ENCODE data around the gene LILRA6. TPM values are rescaled to one million over a fixed set of nuclear protein-coding genes. Genes with fewer than 3 reads are reported as not detected.
A peak's percentile ranks its signal among the peaks of the same experiment; 100 is the strongest.

Gene LILRA6
- total RNA-seq, 1 donor from 2014 or later: not detected

GRCh38 chr19:54203151-54203611, 39.4 kb downstream of the LILRA6 start:
- H3K4me1 Mint-ChIP-seq (ENCODE audit: low read depth): peaks cover 67% of the 10 kb centered on the region
- TF ChIP-seq CTCF (IDR thresholded peaks at IDR 0.05): no peak
- H3K9me3 Mint-ChIP-seq (ENCODE audit: low read depth): no peaks in the 10 kb centered on the region
- peak overlapping the region; percentile 68 for H3K27ac Mint-ChIP-seq (ENCODE audit: unreplicated experiment)
- no peaks in the 10 kb centered on the region for H3K27me3 Mint-ChIP-seq (ENCODE audit: low read depth)
- H3K36me3 Mint-ChIP-seq (ENCODE audit: low read depth): peaks cover 28% of the 10 kb centered on the region
- no peak for DNase-seq (ENCODE audit: low spot score)
- H3K4me3 Mint-ChIP-seq (ENCODE audit: unreplicated experiment): peak overlapping the region; percentile 94

GRCh38 chr19:54201980-54202379, 40.6 kb downstream of the LILRA6 start:
- H3K4me3 Mint-ChIP-seq (ENCODE audit: unreplicated experiment): peak overlapping the region; percentile 94
- DNase-seq (ENCODE audit: low spot score): no peak
- no peak for TF ChIP-seq CTCF (IDR thresholded peaks at IDR 0.05)
- H3K9me3 Mint-ChIP-seq (ENCODE audit: low read depth): no peaks in the 10 kb centered on the region
- no peak overlapping the region for H3K27ac Mint-ChIP-seq (ENCODE audit: unreplicated experiment)
- H3K4me1 Mint-ChIP-seq (ENCODE audit: low read depth): peaks cover 55% of the 10 kb centered on the region
- peaks cover 19% of the 10 kb centered on the region for H3K36me3 Mint-ChIP-seq (ENCODE audit: low read depth)
- no peaks in the 10 kb centered on the region for H3K27me3 Mint-ChIP-seq (ENCODE audit: low read depth)

GRCh38 chr19:54201172-54201701, 41.4 kb downstream of the LILRA6 start:
- no peak for TF ChIP-seq CTCF (IDR thresholded peaks at IDR 0.05)
- peak overlapping the region; percentile 100 for H3K27ac Mint-ChIP-seq (ENCODE audit: unreplicated experiment)
- H3K4me3 Mint-ChIP-seq (ENCODE audit: unreplicated experiment): peak overlapping the region; percentile 94
- H3K4me1 Mint-ChIP-seq (ENCODE audit: low read depth): peaks cover 51% of the 10 kb centered on the region
- no peaks in the 10 kb centered on the region for H3K9me3 Mint-ChIP-seq (ENCODE audit: low read depth)
- no peaks in the 10 kb centered on the region for H3K27me3 Mint-ChIP-seq (ENCODE audit: low read depth)
- H3K36me3 Mint-ChIP-seq (ENCODE audit: low read depth): peaks cover 18% of the 10 kb centered on the region
- DNase-seq (ENCODE audit: low spot score): no peak

- no peak for DNase-seq (ENCODE audit: low spot score)
- Mint-ChIP-seq H3K36me3 (ENCODE audit: low read depth) (peaks cover 21% of the 10 kb centered on the region), H3K9me3 (ENCODE audit: low read depth) (no peaks in the 10 kb centered on the region), H3K4me1 (ENCODE audit: low read depth) (peaks cover 38% of the 10 kb centered on the region), H3K27ac (ENCODE audit: unreplicated experiment) (peak overlapping the region; percentile 100), H3K4me3 (ENCODE audit: unreplicated experiment) (peak overlapping the region; percentile 49), H3K27me3 (ENCODE audit: low read depth) (no peaks in the 10 kb centered on the region)
- TF ChIP-seq CTCF (IDR thresholded peaks at IDR 0.05): no peak
Observed at GRCh38 chr19:54199401-54199800, 43.2 kb downstream of the LILRA6 start.

- H3K27me3 Mint-ChIP-seq (ENCODE audit: low read depth): no peaks in the 10 kb centered on the region
- H3K4me1 Mint-ChIP-seq (ENCODE audit: low read depth): peaks cover 25% of the 10 kb centered on the region
- TF ChIP-seq CTCF (IDR thresholded peaks at IDR 0.05): no peak
- no peak overlapping the region for H3K4me3 Mint-ChIP-seq (ENCODE audit: unreplicated experiment)
- no peaks in the 10 kb centered on the region for H3K9me3 Mint-ChIP-seq (ENCODE audit: low read depth)
- no peak for DNase-seq (ENCODE audit: low spot score)
- H3K36me3 Mint-ChIP-seq (ENCODE audit: low read depth): peaks cover 15% of the 10 kb centered on the region
- H3K27ac Mint-ChIP-seq (ENCODE audit: unreplicated experiment): no peak overlapping the region
Observed at GRCh38 chr19:54197121-54197520, 45.5 kb downstream of the LILRA6 start.
